Lower lobe of right lung (tissue), 2 donors: ENCODE data around the gene PPP2R3B. TPM values are rescaled to one million over a fixed set of nuclear protein-coding genes. Genes with fewer than 3 reads are reported as not detected.

Experiments
- ATAC-seq, 2 donors: fragments of 200-7000 bp; cut with Tn5 transposase; one replicate each; pipeline ENCODE4 v1.9.1; 2020 to 2022; ENCODE audit warnings: mild to moderate bottlenecking in 2 of 2, moderate library complexity in 2 of 2
- DNase-seq: peaks from one replicate; pipeline ENCODE4 v3.0.0-alpha.2; 2020
- H3K27ac ChIP-seq: fragments of 200-600 bp; one replicate; pipeline ENCODE4 v1.8.0; 2022
- H3K27me3 ChIP-seq: fragments of 200-600 bp; one replicate; pipeline ENCODE4 v1.8.0; 2022; ENCODE audit warnings: low read depth
- H3K36me3 ChIP-seq: fragments of 200-600 bp; one replicate; pipeline ENCODE4 v1.8.0; 2022; ENCODE audit warnings: mild to moderate bottlenecking
- H3K4me1 ChIP-seq: fragments of 200-600 bp; one replicate; pipeline ENCODE4 v1.8.0; 2022
- H3K4me3 ChIP-seq: fragments of 200-600 bp; one replicate; pipeline ENCODE4 v1.8.0; 2022; ENCODE audit warnings: mild to moderate bottlenecking
- H3K9me3 ChIP-seq: fragments of 200-600 bp; one replicate; pipeline ENCODE4 v1.8.0; 2022
- CTCF ChIP-seq: fragments of 200-600 bp; IDR thresholded peaks from one replicate; pipeline ENCODE4 v1.8.0; 2022; ENCODE audit warnings: antibody characterized with exemption, mild to moderate bottlenecking
- intact Hi-C: fragments of 100-400 bp; cut with DNase I; formaldehyde crosslinking; loops from one replicate; pipeline ENCODE4 v1.11.0; 2022
- total RNA-seq: library from RNA; stranded (reverse); fragmentation: NEBNext Ultra II Directional; extraction: Animal tissue kit (Norgen Biotek cat#: 25700); gene quantifications from one replicate; pipeline ENCODE4 v1.2.1, GENCODE V29; 2021
- donor health status: DM: no; HTN: yes; CAD: no; lungs with severe emphysema.

PPP2R3B gene
- total RNA-seq, 1 donor from 2014 or later = 11.2 TPM

DNA sequence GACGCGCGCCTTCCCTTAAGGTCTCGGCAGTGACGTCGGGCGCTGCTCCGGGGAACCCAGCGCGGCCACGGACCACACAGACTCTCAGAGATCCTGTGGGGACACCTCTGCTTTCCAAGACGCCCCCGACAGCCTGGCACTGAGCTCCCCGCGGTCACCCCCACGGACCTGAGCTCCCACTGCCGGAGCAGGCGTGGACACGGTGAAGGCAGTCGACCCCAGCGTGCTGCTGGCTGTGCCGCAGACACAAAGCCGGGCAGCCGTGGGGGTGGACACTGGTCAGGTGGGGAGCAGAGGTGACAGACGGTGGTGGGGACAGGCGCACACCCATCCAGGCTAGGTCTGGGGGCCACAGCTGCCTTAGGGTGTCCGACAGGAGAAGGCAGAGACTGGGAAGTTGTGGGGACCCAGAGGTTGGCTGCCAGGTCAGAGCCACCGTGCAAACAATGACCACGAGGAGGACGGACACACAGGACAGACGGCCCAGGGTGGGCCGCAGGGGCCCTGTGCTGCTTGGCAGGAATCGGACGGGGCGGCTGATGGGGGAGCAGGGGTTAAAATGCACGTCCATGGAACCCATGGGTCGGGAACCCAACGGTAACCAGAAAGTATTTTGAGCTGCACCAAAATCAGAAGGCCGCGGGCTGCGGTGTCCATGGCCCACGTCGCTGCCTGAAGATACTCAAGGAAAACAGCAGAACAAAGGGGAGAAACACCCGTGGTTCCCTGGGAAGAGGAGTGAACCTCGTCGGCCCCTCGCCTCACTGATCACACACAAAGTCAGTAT lies 51.5 kb downstream of the PPP2R3B start:
- intact Hi-C loops = no loop called here
- peak; percentile 45 for DNase-seq
- H3K27me3 ChIP-seq = peaks cover 21% of the 10 kb centered on the region

DNA sequence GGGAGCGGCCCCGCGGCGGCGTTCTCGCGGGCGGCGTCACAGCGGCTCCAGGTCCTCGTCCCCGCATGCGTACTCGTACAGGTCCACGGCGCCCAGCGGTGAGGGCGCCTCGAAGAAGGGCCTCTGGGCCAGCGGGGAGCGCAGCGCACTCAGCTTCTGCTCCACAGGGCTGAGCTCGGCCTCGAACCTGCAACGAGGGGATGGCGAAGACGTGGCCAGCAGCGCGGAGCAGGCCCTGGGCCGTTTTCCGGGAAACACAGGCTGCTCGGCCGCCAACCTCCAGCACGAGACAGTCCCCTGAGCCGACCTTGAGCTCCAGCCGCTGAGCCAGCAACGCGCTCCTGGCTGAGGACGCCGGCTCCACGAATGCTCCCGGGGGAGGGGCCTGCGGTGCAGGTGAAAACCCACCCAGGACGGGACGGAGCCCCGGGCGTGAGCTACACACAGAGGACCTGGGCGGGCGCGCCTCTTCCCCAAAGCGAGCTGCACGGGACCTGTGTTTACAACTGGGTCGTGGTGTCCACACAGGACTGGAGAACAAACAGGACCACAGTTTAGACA lies 52.3 kb downstream of the PPP2R3B start:
- ATAC-seq = no peak
- no peak for TF ChIP-seq CTCF
- intact Hi-C loops = no loop called here
- H3K27me3 ChIP-seq = peaks cover 22% of the 10 kb centered on the region
- DNase-seq = peak; percentile 38
- H3K4me1 ChIP-seq = peaks cover 11% of the 10 kb centered on the region
- H3K27ac ChIP-seq = no peak overlapping the region
- no peak overlapping the region for H3K4me3 ChIP-seq
- H3K9me3 ChIP-seq = no peaks in the 10 kb centered on the region
- H3K36me3 ChIP-seq = peaks cover 7% of the 10 kb centered on the region

More for the DNA sequence above, 51.5 kb downstream of the PPP2R3B start:
- H3K27ac ChIP-seq = no peak overlapping the region
- no peak for ATAC-seq
- no peak for TF ChIP-seq CTCF
- peaks cover 11% of the 10 kb centered on the region for H3K4me1 ChIP-seq
- H3K36me3 ChIP-seq = peaks cover 7% of the 10 kb centered on the region
- H3K4me3 ChIP-seq = no peak overlapping the region
- H3K9me3 ChIP-seq = no peaks in the 10 kb centered on the region

DNA sequence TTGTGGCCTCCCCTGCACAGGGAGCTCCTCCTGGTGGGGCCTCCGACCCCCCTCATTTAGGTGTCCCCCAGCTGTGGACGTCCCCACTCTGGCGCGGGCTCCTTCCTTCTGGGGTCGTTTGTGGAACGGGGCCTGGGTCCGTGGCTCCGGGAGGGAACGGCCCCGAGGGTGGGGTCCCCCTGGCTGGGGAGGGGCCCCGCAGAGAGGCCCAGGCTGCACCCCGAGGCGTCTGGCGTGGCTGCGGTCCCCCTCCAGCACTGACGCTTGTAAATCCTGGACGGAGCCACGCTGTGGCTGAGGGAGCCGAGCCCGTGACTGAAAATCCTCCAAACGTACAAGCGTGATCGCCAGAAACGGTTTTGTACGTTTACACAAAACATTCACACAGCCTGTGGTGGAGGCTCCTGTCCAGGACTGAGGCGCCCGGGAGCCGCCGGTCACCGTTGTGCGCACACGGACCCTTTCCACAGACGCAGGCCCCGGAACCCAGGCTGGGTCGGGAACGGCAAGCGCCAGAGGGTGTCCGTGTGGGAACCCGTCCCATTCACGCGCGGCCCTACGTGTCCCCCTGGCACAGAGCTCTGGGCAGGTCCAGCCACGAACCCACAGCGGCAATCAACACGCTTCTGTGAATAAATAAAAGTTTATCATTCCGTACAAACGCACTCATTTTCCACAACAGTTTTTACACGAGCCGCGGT lies 52.9 kb downstream of the PPP2R3B start:
- intact Hi-C loops = no loop called here
- peak; percentile 36 for DNase-seq
- H3K36me3 ChIP-seq = peaks cover 7% of the 10 kb centered on the region
- no peak overlapping the region for H3K4me3 ChIP-seq
- peaks cover 22% of the 10 kb centered on the region for H3K27me3 ChIP-seq
- TF ChIP-seq CTCF = no peak
- H3K4me1 ChIP-seq = peaks cover 11% of the 10 kb centered on the region
- H3K9me3 ChIP-seq = no peaks in the 10 kb centered on the region
- no peak overlapping the region for H3K27ac ChIP-seq
- no peak for ATAC-seq

- TF ChIP-seq CTCF = no peak
- Histone ChIP-seq H3K36me3 (peaks cover 7% of the 10 kb centered on the region), H3K4me3 (no peak overlapping the region), H3K4me1 (peaks cover 11% of the 10 kb centered on the region), H3K9me3 (no peaks in the 10 kb centered on the region), H3K27ac (no peak overlapping the region), H3K27me3 (peaks cover 22% of the 10 kb centered on the region)
- DNase-seq (peak; percentile 43), ATAC-seq (peak in 1 of 2 donors; percentile 3)
- intact Hi-C loops = no loop called here
These were observed 53.6 kb downstream of the PPP2R3B start for GRCh38 chrX:332916-333610.

- no peak for TF ChIP-seq CTCF
- Histone ChIP-seq H3K36me3 (peaks cover 7% of the 10 kb centered on the region), H3K4me1 (peaks cover 11% of the 10 kb centered on the region), H3K27me3 (peaks cover 22% of the 10 kb centered on the region), H3K27ac (no peak overlapping the region), H3K4me3 (no peak overlapping the region), H3K9me3 (no peaks in the 10 kb centered on the region)
- peak; percentile 19 for DNase-seq
- intact Hi-C loops = no loop called here
- peak in 1 of 2 donors; percentile 7 for ATAC-seq
These were observed 54.2 kb downstream of the PPP2R3B start for GRCh38 chrX:332496-332860.
